Stimulated activated CD8-positive, alpha-beta memory T cell treated with anti-CD3 and anti-CD28 coated beads, Interleukin-4, amount 100 ng/mL, for 4 hours (primary cell): ENCODE data around the gene CXorf49B.

Experiments
- DNase-seq, 2 donors: peaks; one replicate each; pipeline ENCODE4 v3.0.0-alpha.2; 2020; ENCODE audit warnings: low read depth in 2 of 2, low spot score in 1 of 2

The CXorf49B gene

GRCh38 chrX:71815121-71815905 lies 52.2 kb downstream of the CXorf49B start:
- DNase-seq: no peak

DNA sequence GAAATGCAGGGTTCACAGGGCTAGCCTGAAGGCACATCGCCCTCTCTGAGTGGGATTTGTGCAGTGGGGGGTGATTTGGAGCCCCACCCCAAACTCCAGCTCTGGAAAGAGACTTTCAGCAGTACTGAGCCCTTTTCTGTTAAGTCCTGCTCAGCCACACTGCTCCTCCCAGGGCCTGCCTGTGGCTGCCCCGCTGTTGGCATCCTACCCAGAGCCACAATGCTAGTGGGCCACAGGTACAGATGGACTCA lies 52.7 kb downstream of the CXorf49B start:
- DNase-seq: no peak
